Measurements from ENCODE around the gene ATOH7. TPM values are rescaled to one million over a fixed set of nuclear protein-coding genes. Genes with fewer than 3 reads are reported as not detected.

Gene ATOH7
- total RNA-seq, 1 donor from 2014 or later = 0.23 TPM

- no peaks in the 10 kb centered on the region for H3K36me3 Mint-ChIP-seq (ENCODE audit: low read depth, unreplicated experiment)
- H3K4me1 Mint-ChIP-seq (ENCODE audit: unreplicated experiment) = no peaks in the 10 kb centered on the region
- no peak overlapping the region for H3K27ac Mint-ChIP-seq (ENCODE audit: unreplicated experiment)
- no peak for DNase-seq (ENCODE audit: low spot score)
- H3K27me3 Mint-ChIP-seq (ENCODE audit: unreplicated experiment) = no peaks in the 10 kb centered on the region
- no peaks in the 10 kb centered on the region for H3K9me3 Mint-ChIP-seq (ENCODE audit: unreplicated experiment)
- TF ChIP-seq CTCF (IDR thresholded peaks at IDR 0.05; ENCODE audit: unreplicated experiment) = no peak
- H3K4me3 Mint-ChIP-seq (ENCODE audit: unreplicated experiment) = no peak overlapping the region
Observed at GRCh38 chr10:68224810-68225209, 7.1 kb downstream of the ATOH7 start.

GRCh38 chr10:68223535-68224165 is 8.3 kb downstream of the ATOH7 start:
- no peaks in the 10 kb centered on the region for H3K36me3 Mint-ChIP-seq (ENCODE audit: low read depth, unreplicated experiment)
- DNase-seq (ENCODE audit: low spot score) = no peak
- H3K27ac Mint-ChIP-seq (ENCODE audit: unreplicated experiment) = no peak overlapping the region
- H3K4me3 Mint-ChIP-seq (ENCODE audit: unreplicated experiment) = no peak overlapping the region
- no peaks in the 10 kb centered on the region for H3K4me1 Mint-ChIP-seq (ENCODE audit: unreplicated experiment)
- H3K9me3 Mint-ChIP-seq (ENCODE audit: unreplicated experiment) = no peaks in the 10 kb centered on the region
- no peak for TF ChIP-seq CTCF (IDR thresholded peaks at IDR 0.05; ENCODE audit: unreplicated experiment)
- no peaks in the 10 kb centered on the region for H3K27me3 Mint-ChIP-seq (ENCODE audit: unreplicated experiment)

GRCh38 chr10:68222391-68222790 is 9.5 kb downstream of the ATOH7 start:
- Mint-ChIP-seq H3K27ac (ENCODE audit: unreplicated experiment) (no peak overlapping the region), H3K36me3 (ENCODE audit: low read depth, unreplicated experiment) (no peaks in the 10 kb centered on the region), H3K4me3 (ENCODE audit: unreplicated experiment) (no peak overlapping the region), H3K9me3 (ENCODE audit: unreplicated experiment) (no peaks in the 10 kb centered on the region), H3K4me1 (ENCODE audit: unreplicated experiment) (no peaks in the 10 kb centered on the region), H3K27me3 (ENCODE audit: unreplicated experiment) (no peaks in the 10 kb centered on the region)
- no peak for DNase-seq (ENCODE audit: low spot score)
- no peak for TF ChIP-seq CTCF (IDR thresholded peaks at IDR 0.05; ENCODE audit: unreplicated experiment)

GRCh38 chr10:68221196-68221595 is 10.7 kb downstream of the ATOH7 start:
- DNase-seq (ENCODE audit: low spot score) = no peak
- Mint-ChIP-seq H3K9me3 (ENCODE audit: unreplicated experiment) (no peaks in the 10 kb centered on the region), H3K4me1 (ENCODE audit: unreplicated experiment) (no peaks in the 10 kb centered on the region), H3K27ac (ENCODE audit: unreplicated experiment) (no peak overlapping the region), H3K27me3 (ENCODE audit: unreplicated experiment) (no peaks in the 10 kb centered on the region), H3K36me3 (ENCODE audit: low read depth, unreplicated experiment) (no peaks in the 10 kb centered on the region), H3K4me3 (ENCODE audit: unreplicated experiment) (no peak overlapping the region)
- TF ChIP-seq CTCF (IDR thresholded peaks at IDR 0.05; ENCODE audit: unreplicated experiment) = no peak

GRCh38 chr10:68218786-68219185 is 13.1 kb downstream of the ATOH7 start:
- Mint-ChIP-seq H3K4me3 (ENCODE audit: unreplicated experiment) (no peak overlapping the region), H3K27me3 (ENCODE audit: unreplicated experiment) (no peaks in the 10 kb centered on the region), H3K4me1 (ENCODE audit: unreplicated experiment) (no peaks in the 10 kb centered on the region), H3K36me3 (ENCODE audit: low read depth, unreplicated experiment) (no peaks in the 10 kb centered on the region), H3K27ac (ENCODE audit: unreplicated experiment) (no peak overlapping the region), H3K9me3 (ENCODE audit: unreplicated experiment) (no peaks in the 10 kb centered on the region)
- TF ChIP-seq CTCF (IDR thresholded peaks at IDR 0.05; ENCODE audit: unreplicated experiment) = no peak
- DNase-seq (ENCODE audit: low spot score) = no peak

Measured in endothelial cell (in vitro differentiated cells).